H1 (cell line): ENCODE data around the gene WDR74. TPM values are rescaled to one million over a fixed set of nuclear protein-coding genes. Genes with fewer than 3 reads are reported as not detected.

Experiments
- CREB1 ChIP-seq: IDR thresholded peaks from 2 replicates; pipeline ENCODE4 v1.6.1; 2012; ENCODE audit warnings: inconsistent platforms
- CTBP2 ChIP-seq: IDR thresholded peaks from 2 replicates; pipeline ENCODE4 v1.7.0; 2011; ENCODE audit warnings: borderline replicate concordance, mild to moderate bottlenecking, moderate library complexity, mixed read lengths, low read length; ENCODE audit not compliant: insufficient read depth, insufficient read length
- FOSL1 ChIP-seq: IDR thresholded peaks from 2 replicates; pipeline ENCODE4 v1.6.1; 2011; ENCODE audit warnings: mild to moderate bottlenecking, low read depth, low read length, moderate library complexity; ENCODE audit not compliant: insufficient read depth
- MAFK ChIP-seq: IDR thresholded peaks from 2 replicates; pipeline ENCODE4 v1.6.1; 2012; ENCODE audit warnings: low read depth, mild to moderate bottlenecking, improper control_type of control experiment, low read length
- PHF8 ChIP-seq: fragments of 200-600 bp; sonication (generic); conservative IDR thresholded peaks from 2 replicates; pipeline ENCODE4 v1.7.1; 2012; ENCODE audit warnings: low read depth, mild to moderate bottlenecking, inconsistent platforms, low read length, moderate library complexity
- POU5F1 ChIP-seq: IDR thresholded peaks from 2 replicates; pipeline ENCODE4 v1.6.1; 2011; ENCODE audit warnings: low read depth, mild to moderate bottlenecking, low read length, moderate library complexity
- RFX5 ChIP-seq: IDR thresholded peaks from 2 replicates; pipeline ENCODE4 v1.6.1; 2011; ENCODE audit warnings: low read depth, low read length, improper control_type of control experiment, borderline replicate concordance
- RXRA ChIP-seq: IDR thresholded peaks from 2 replicates; pipeline ENCODE4 v1.6.1; 2011; ENCODE audit warnings: low read depth, mild to moderate bottlenecking, low read length, moderate library complexity; ENCODE audit not compliant: insufficient read depth
- YY1 ChIP-seq: IDR thresholded peaks from 2 replicates; pipeline ENCODE4 v1.6.1; 2011; ENCODE audit warnings: low read depth, mild to moderate bottlenecking, low read length
- polyA plus RNA-seq, 7 experiments: library from polyadenylated mRNA; depleted of rRNA in 3 of 7; stranded (reverse) in 5 of 7; unstranded in 2 of 7; fragments of >200 nt in 5 of 7; fragments of 200-250 nt in 2 of 7; gene quantifications; 1 replicate in 5 of 7; 2 replicates in 1 of 7; 4 replicates in 1 of 7; pipeline versions ENCODE4 v1.2.1 to v1.2.3, GENCODE V29; 2011 to 2013; ENCODE audit warnings: missing spikeins in 2 of 7, mixed read lengths in 2 of 7
- total RNA-seq: library from RNA; stranded (reverse); fragmentation: NEBNext Ultra II Directional; extraction: Animal tissue kit (Norgen Biotek cat#: 25700); gene quantifications from 2 replicates; pipeline ENCODE4 v1.2.1, GENCODE V29; 2021
- TF ChIP-seq, protein P1 (sequence below): IDR thresholded peaks from 2 replicates; pipeline ENCODE4 v1.6.1; 2012; ENCODE audit warnings: low read length, inconsistent platforms
- TF ChIP-seq, protein P2 (sequence below): IDR thresholded peaks from 2 replicates; pipeline ENCODE4 v1.6.1; 2011; ENCODE audit warnings: low read depth, mild to moderate bottlenecking, low read length; ENCODE audit not compliant: insufficient read depth
- TF ChIP-seq, protein P3 (sequence below): IDR thresholded peaks from 2 replicates; pipeline ENCODE4 v1.6.1; 2012; ENCODE audit warnings: inconsistent platforms

WDR74 gene
- total and polyA plus RNA-seq, 2 of the 8 experiments (the other 6 are each of a cell fraction or from before 2014, with no cell fraction given) = 93.6 to 97.0 TPM

DNA sequence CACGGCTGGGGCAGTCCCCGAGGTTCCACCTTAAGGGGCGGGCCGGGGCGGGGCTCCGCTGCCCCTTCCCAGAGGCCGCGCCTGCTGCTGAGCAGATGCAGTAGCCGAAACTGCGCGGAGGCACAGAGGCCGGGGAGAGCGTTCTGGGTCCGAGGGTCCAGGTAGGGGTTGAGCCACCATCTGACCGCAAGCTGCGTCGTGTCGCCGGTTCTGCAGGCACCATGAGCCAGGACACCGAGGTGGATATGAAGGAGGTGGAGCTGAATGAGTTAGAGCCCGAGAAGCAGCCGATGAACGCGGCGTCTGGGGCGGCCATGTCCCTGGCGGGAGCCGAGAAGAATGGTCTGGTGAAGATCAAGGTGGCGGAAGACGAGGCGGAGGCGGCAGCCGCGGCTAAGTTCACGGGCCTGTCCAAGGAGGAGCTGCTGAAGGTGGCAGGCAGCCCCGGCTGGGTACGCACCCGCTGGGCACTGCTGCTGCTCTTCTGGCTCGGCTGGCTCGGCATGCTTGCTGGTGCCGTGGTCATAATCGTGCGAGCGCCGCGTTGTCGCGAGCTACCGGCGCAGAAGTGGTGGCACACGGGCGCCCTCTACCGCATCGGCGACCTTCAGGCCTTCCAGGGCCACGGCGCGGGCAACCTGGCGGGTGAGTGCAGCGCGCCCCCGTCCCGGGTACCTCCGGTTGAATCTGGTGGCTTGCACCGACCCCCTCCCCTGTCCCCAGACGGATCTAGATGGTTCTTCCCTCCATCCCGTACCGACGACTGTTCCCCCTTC, 41.6 kb upstream of the WDR74 start, which contains the start of gene SLC3A2 (continued):
- TF ChIP-seq CTBP2 (no peak), FOSL1 (no peak), RFX5 (no peak), MAFK (no peak), RXRA (no peak), PHF8 (peak; percentile 86), CREB1 (peak; percentile 74), YY1 (no peak), POU5F1 (no peak)
- TF ChIP-seq, protein P1, sequence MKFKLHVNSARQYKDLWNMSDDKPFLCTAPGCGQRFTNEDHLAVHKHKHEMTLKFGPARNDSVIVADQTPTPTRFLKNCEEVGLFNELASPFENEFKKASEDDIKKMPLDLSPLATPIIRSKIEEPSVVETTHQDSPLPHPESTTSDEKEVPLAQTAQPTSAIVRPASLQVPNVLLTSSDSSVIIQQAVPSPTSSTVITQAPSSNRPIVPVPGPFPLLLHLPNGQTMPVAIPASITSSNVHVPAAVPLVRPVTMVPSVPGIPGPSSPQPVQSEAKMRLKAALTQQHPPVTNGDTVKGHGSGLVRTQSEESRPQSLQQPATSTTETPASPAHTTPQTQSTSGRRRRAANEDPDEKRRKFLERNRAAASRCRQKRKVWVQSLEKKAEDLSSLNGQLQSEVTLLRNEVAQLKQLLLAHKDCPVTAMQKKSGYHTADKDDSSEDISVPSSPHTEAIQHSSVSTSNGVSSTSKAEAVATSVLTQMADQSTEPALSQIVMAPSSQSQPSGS = no peak
- TF ChIP-seq, protein P2, sequence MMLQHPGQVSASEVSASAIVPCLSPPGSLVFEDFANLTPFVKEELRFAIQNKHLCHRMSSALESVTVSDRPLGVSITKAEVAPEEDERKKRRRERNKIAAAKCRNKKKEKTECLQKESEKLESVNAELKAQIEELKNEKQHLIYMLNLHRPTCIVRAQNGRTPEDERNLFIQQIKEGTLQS = no peak
- TF ChIP-seq, protein P3, sequence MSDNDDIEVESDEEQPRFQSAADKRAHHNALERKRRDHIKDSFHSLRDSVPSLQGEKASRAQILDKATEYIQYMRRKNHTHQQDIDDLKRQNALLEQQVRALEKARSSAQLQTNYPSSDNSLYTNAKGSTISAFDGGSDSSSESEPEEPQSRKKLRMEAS = peak; percentile 72
